Gastrocnemius medialis (tissue), 4 donors: ENCODE data around the gene NHSL1.

Experiments
- CTCF ChIP-seq, 5 experiments: fragments of 450-650 bp in 3 of 5; fragments of 200-600 bp in 2 of 5; sonication (generic) in 2 of 5; IDR thresholded peaks in 4 of 5; conservative IDR thresholded peaks in 1 of 5; 1 replicate in 4 of 5; 2 replicates in 1 of 5; pipeline ENCODE4 v1.5.1; 2016 to 2019; ENCODE audit warnings: antibody characterized with exemption in 5 of 5, mild to moderate bottlenecking in 3 of 5, moderate library complexity in 3 of 5
- POLR2A ChIP-seq, 2 donors: fragments of 450-650 bp; IDR thresholded peaks; one replicate each; pipeline ENCODE4 v1.6.1; 2017; ENCODE audit warnings: antibody characterized with exemption in 2 of 2, mild to moderate bottlenecking in 2 of 2, moderate library complexity in 2 of 2

GRCh38 chr6:138431256-138432062, 67.8 kb downstream of the NHSL1 start:
- no peak for TF ChIP-seq POLR2A (IDR thresholded peaks at IDR 0.05)
- TF ChIP-seq CTCF (IDR thresholded peaks at IDR 0.05 in 4 of 5, conservative IDR thresholded peaks at IDR 0.05 in 1 of 5): no peak
